GM23338 (cell line): Measurements from ENCODE around the gene SLX9. TPM values are rescaled to one million over a fixed set of nuclear protein-coding genes. Genes with fewer than 3 reads are reported as not detected.

ENCODE experiments used
- ATAC-seq: fragments of 200-7000 bp; cut with Tn5 transposase; 3 replicates; pipeline ENCODE4 v1.9.1; 2020
- DNase-seq: peaks from one replicate; pipeline ENCODE4 v3.0.0-alpha.2; 2015; ENCODE audit warnings: low spot score
- H2AFZ ChIP-seq: fragments of 200-600 bp; sonication (generic); 2 replicates; pipeline ENCODE4 v1.8.0; 2016; ENCODE audit warnings: antibody characterized with exemption, mild to moderate bottlenecking, moderate library complexity
- H3F3A ChIP-seq: fragments of 200-600 bp; sonication (generic); replicated peaks from 2 replicates; pipeline ENCODE4 v1.8.0; 2017; ENCODE audit warnings: antibody characterized with exemption, mixed run types, low read depth
- H3K27ac ChIP-seq: fragments of 200-600 bp; sonication (generic); 2 replicates; pipeline ENCODE4 v1.6.1; 2016; ENCODE audit warnings: low read depth
- H3K27me3 ChIP-seq: fragments of 200-600 bp; sonication (generic); 2 replicates; pipeline ENCODE4 v1.8.0; 2016; ENCODE audit warnings: mild to moderate bottlenecking, mixed run types, moderate library complexity; ENCODE audit not compliant: insufficient read depth
- H3K36me3 ChIP-seq: fragments of 200-600 bp; sonication (generic); 2 replicates; pipeline ENCODE4 v1.8.0; 2016; ENCODE audit warnings: mild to moderate bottlenecking; ENCODE audit not compliant: insufficient read depth
- H3K4me1 ChIP-seq: fragments of 200-600 bp; sonication (generic); 2 replicates; pipeline ENCODE4 v1.8.0; 2016; ENCODE audit warnings: mild to moderate bottlenecking, moderate library complexity; ENCODE audit not compliant: insufficient read depth
- H3K4me2 ChIP-seq: fragments of 200-600 bp; sonication (generic); 2 replicates; pipeline ENCODE4 v1.7.1; 2017; ENCODE audit warnings: mixed run types
- H3K4me3 ChIP-seq: fragments of 200-600 bp; sonication (generic); 2 replicates; pipeline ENCODE4 v1.6.1; 2016; ENCODE audit warnings: mixed run types
- H3K79me2 ChIP-seq: fragments of 200-600 bp; sonication (generic); replicated peaks from 2 replicates; pipeline ENCODE4 v1.8.0; 2017; ENCODE audit warnings: mild to moderate bottlenecking; ENCODE audit not compliant: insufficient read depth
- H3K9me2 ChIP-seq: fragments of 200-600 bp; sonication (generic); 2 replicates; pipeline ENCODE4 v1.8.0; 2017; ENCODE audit not compliant: insufficient read depth
- H4K20me1 ChIP-seq: fragments of 200-600 bp; sonication (generic); replicated peaks from 2 replicates; pipeline ENCODE4 v1.8.0; 2017; ENCODE audit warnings: mild to moderate bottlenecking; ENCODE audit not compliant: insufficient read depth
- H3K27ac Mint-ChIP-seq: 2 replicates; pipeline ENCODE4 v1.8.0; 2020; ENCODE audit warnings: inconsistent platforms, mild to moderate bottlenecking, moderate library complexity, mixed read lengths
- H3K27me3 Mint-ChIP-seq: 3 replicates; pipeline ENCODE4 v1.8.0; 2022; ENCODE audit warnings: low read depth, mild to moderate bottlenecking, moderate library complexity, mixed read lengths, inconsistent platforms; ENCODE audit not compliant: insufficient read depth, poor library complexity
- H3K36me3 Mint-ChIP-seq: 3 replicates; pipeline ENCODE4 v1.8.0; 2021; ENCODE audit warnings: low read depth, mild to moderate bottlenecking, inconsistent platforms, moderate library complexity, mixed read lengths
- H3K4me1 Mint-ChIP-seq: 3 replicates; pipeline ENCODE4 v1.8.0; 2020; ENCODE audit warnings: mild to moderate bottlenecking, inconsistent platforms, mixed read lengths
- H3K4me3 Mint-ChIP-seq: 3 replicates; pipeline ENCODE4 v1.8.0; 2021; ENCODE audit warnings: moderate library complexity, mild to moderate bottlenecking, inconsistent platforms, mixed read lengths
- H3K9me3 Mint-ChIP-seq: 3 replicates; pipeline ENCODE4 v1.8.0; 2020; ENCODE audit warnings: moderate library complexity, mild to moderate bottlenecking, inconsistent platforms, mixed read lengths
- EZH2 ChIP-seq: fragments of 200-600 bp; sonication (generic); IDR thresholded peaks from one replicate; pipeline ENCODE4 v1.8.0; 2017; ENCODE audit warnings: antibody characterized with exemption, mild to moderate bottlenecking, low read depth; ENCODE audit not compliant: unreplicated experiment
- EZH2phosphoT487 ChIP-seq: fragments of 200-600 bp; sonication (generic); IDR thresholded peaks from one replicate; pipeline ENCODE4 v1.8.1; 2018; ENCODE audit warnings: antibody characterized with exemption; ENCODE audit not compliant: unreplicated experiment
- JUNB ChIP-seq: IDR thresholded peaks from one replicate; pipeline ENCODE4 v1.6.1; 2016; ENCODE audit warnings: antibody characterized with exemption; ENCODE audit not compliant: unreplicated experiment
- NANOG ChIP-seq: IDR thresholded peaks from 2 replicates; pipeline ENCODE4 v1.6.1; 2016; ENCODE audit warnings: antibody characterized with exemption, borderline replicate concordance
- POLR2AphosphoS5 ChIP-seq: IDR thresholded peaks from 2 replicates; pipeline ENCODE4 v1.6.1; 2016; ENCODE audit warnings: antibody characterized with exemption, low read depth
- REST ChIP-seq: IDR thresholded peaks from one replicate; pipeline ENCODE4 v1.6.1; 2018; ENCODE audit warnings: antibody characterized with exemption; ENCODE audit not compliant: unreplicated experiment
- STAT1 ChIP-seq: IDR thresholded peaks from one replicate; pipeline ENCODE4 v1.6.1; 2016; ENCODE audit warnings: antibody characterized with exemption; ENCODE audit not compliant: unreplicated experiment
- ZNF331 ChIP-seq: fragments of 250-450 bp; sonication (Bioruptor Pico); IDR thresholded peaks from 2 replicates; pipeline ENCODE4 v1.5.0; 2020; ENCODE audit warnings: low read depth, mild to moderate bottlenecking, moderate library complexity
- polyA plus RNA-seq: library from polyadenylated mRNA; unstranded; fragments of >200 nt; fragmentation: Nextera tagmentation; extraction: Ambion mirVana; gene quantifications from 2 replicates; pipeline ENCODE4 v1.2.1, GENCODE V29; 2016
- total RNA-seq: library from RNA; depleted of rRNA; stranded (reverse); fragments of >200 nt; shearing (Covaris generic); gene quantifications from 2 replicates; pipeline ENCODE4 v1.2.3, GENCODE V29; 2014
- TF ChIP-seq, protein P1 (sequence below): IDR thresholded peaks from 2 replicates; pipeline ENCODE4 v1.6.1; 2016; ENCODE audit warnings: antibody characterized with exemption

The SLX9 gene
- total and polyA plus RNA-seq, 2 experiments from 2014 or later: 41.5 to 46.9 TPM

DNA sequence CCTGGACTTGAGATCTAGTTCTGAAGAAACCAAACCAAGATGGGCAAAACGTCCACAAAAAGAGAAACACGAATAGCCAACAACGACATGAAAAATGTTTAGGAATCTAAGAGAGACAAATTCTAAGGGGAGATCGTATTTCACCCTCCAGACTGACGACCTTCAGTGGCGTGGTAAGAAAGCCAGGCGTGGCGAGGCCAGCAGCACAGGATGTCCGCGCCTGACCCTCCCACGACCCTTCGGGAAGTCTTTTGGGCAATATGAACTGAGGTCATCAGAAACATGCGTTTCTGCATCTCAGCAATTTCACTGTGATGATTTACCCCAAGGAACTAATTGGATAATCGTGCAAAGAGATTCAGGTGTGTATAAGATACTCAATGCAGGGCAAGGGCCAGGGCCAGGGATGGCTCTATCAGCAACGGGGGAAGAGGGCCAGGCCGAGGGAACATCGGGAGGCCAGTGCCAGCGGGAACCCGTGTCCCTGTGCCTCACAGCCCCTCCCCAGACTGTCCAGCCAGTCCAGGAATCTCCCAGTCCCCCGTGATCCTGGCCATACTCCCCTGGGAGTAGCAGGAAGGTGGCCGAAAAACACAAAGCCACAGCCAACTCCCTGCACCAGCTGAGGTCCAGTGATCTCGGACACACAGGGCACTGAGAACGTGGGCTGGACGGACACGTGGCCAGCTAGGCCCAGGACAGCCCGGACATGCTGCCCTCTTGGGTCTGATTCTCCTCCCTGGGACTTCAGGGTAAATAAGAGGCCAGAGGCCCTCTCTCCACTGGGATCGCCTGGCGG is 81.0 kb downstream of the SLX9 start (continued):
- TF ChIP-seq, protein P1, sequence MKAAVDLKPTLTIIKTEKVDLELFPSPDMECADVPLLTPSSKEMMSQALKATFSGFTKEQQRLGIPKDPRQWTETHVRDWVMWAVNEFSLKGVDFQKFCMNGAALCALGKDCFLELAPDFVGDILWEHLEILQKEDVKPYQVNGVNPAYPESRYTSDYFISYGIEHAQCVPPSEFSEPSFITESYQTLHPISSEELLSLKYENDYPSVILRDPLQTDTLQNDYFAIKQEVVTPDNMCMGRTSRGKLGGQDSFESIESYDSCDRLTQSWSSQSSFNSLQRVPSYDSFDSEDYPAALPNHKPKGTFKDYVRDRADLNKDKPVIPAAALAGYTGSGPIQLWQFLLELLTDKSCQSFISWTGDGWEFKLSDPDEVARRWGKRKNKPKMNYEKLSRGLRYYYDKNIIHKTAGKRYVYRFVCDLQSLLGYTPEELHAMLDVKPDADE: no peak
- TF ChIP-seq REST: no peak
- no peak for TF ChIP-seq NANOG
- no peak for TF ChIP-seq ZNF331
- TF ChIP-seq JUNB: no peak
- no peak for TF ChIP-seq EZH2phosphoT487
- no peak for TF ChIP-seq POLR2AphosphoS5

DNA sequence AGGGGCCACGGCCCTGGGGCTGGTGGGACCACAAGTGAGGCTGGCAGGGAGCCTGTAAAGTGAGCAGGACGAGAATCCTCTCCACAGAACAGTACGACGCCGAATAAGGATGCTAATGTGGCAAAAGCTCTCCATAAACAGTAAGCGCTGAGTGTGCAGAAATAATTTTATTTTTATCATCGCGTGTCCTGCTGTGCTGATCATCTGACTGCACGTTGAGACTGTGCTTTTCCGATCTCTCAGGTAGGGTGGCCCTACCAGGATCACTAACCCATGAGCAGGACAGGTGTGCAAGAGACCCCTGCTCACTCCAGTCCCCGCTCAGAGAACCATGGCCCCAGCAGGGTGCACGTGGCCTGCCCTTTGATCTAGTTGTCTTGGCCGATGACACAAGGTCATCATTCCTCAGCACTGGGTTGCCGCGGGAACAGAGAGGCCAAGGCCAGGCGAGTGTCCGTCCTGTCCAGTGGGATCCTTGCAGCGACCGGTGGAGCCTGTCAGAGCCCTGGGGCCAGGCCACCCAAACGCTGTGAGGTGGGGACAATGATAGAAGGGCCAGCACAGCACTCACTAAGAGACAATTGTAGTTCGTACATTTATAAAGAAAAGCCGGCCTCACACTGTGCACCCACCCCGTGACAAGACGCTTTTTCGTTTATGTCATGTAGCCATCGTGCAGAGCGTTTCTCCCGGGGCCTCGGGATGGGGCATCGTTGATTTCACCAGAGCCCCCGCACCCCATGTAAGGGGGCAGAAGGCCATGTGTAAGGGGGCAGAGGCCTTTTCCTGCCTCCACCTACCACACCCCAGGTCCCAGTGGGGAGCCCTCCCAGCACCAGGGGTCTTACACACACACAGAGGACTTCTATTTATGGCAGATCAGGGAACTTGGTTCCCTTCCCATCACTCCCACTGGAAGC is 81.9 kb downstream of the SLX9 start:
- Histone ChIP-seq H3K4me3 (no peak overlapping the region), H3K36me3 (no peaks in the 10 kb centered on the region), H3F3A (no peaks in the 10 kb centered on the region), H3K9me2 (no peaks in the 10 kb centered on the region), H3K79me2 (no peaks in the 10 kb centered on the region), H2AFZ (no peak overlapping the region), H3K27me3 (peaks cover 21% of the 10 kb centered on the region), H3K4me2 (no peak overlapping the region), H4K20me1 (no peaks in the 10 kb centered on the region; the same call in 1 of the 2 replicates), H3K4me1 (peaks cover 2% of the 10 kb centered on the region; the same call in 1 of the 2 replicates), H3K27ac (no peak overlapping the region)
- no peak for TF ChIP-seq JUNB
- no peak for TF ChIP-seq REST
- TF ChIP-seq STAT1: no peak
- TF ChIP-seq, protein P1: no peak
- no peak for TF ChIP-seq ZNF331
- TF ChIP-seq EZH2: no peak
- H3K27ac Mint-ChIP-seq: no peak overlapping the region
- no peak overlapping the region for H3K4me3 Mint-ChIP-seq
- peaks cover 4% of the 10 kb centered on the region; the same call in 2 of the 3 replicates for H3K36me3 Mint-ChIP-seq
- peaks cover 19% of the 10 kb centered on the region for H3K27me3 Mint-ChIP-seq
- H3K9me3 Mint-ChIP-seq: peaks cover 15% of the 10 kb centered on the region
- ATAC-seq (no peak), DNase-seq (no peak)
- peaks cover 8% of the 10 kb centered on the region; the same call in 1 of the 3 replicates for H3K4me1 Mint-ChIP-seq
